PC-9 (cell line): ENCODE measurements around the gene GNLY. TPM values are rescaled to one million over a fixed set of nuclear protein-coding genes. Genes with fewer than 3 reads are reported as not detected.

ENCODE experiments used
- BruUV-seq: library from RNA; stranded (reverse); fragments of 400-500 nt; replicated peaks from 2 replicates; lab custom pipeline; 2021; lab: Mats Ljungman, UMichigan
- CTCF ChIA-PET: fragments of 300-600 bp; sonication (Branson Sonifier 250); formaldehyde crosslinking; loops from one replicate; lab custom pipeline; 2022; ENCODE audit warnings: antibody characterized with exemption; lab: Charles Lee
- POLR2A ChIA-PET: fragments of 300-600 bp; sonication (Branson Sonifier 250); formaldehyde crosslinking; loops from one replicate; lab custom pipeline; 2022; ENCODE audit warnings: antibody characterized with exemption; ENCODE audit not compliant: unreplicated experiment; lab: Charles Lee
- DNase-seq, 2 experiments: peaks; one replicate each; pipeline versions ENCODE4 v3.0.0 to v3.0.0-alpha.2; 2015 to 2022; ENCODE audit warnings: mixed read lengths in 1 of 2
- H2AFZ ChIP-seq: fragments of 200-600 bp; sonication (generic); 2 replicates; pipeline ENCODE4 v1.8.1; 2017; ENCODE audit warnings: antibody characterized with exemption
- H3F3A ChIP-seq: fragments of 200-600 bp; sonication (generic); 2 replicates; pipeline ENCODE4 v1.8.1; 2017; ENCODE audit warnings: antibody characterized with exemption, mild to moderate bottlenecking, low read depth; ENCODE audit not compliant: insufficient read depth
- H3K27ac ChIP-seq: fragments of 200-600 bp; sonication (generic); 2 replicates; pipeline ENCODE4 v1.6.1; 2016; ENCODE audit warnings: mixed run types
- H3K27me3 ChIP-seq: fragments of 200-600 bp; sonication (generic); 2 replicates; pipeline ENCODE4 v1.6.1; 2016; ENCODE audit warnings: low read depth, mixed run types; ENCODE audit not compliant: insufficient read depth
- H3K36me3 ChIP-seq: fragments of 200-600 bp; sonication (generic); 2 replicates; pipeline ENCODE4 v1.6.1; 2016; ENCODE audit warnings: low read depth, mixed run types
- H3K4me1 ChIP-seq: fragments of 200-600 bp; sonication (generic); replicated peaks from 2 replicates; pipeline ENCODE4 v1.6.1; 2016; ENCODE audit warnings: mixed run types; ENCODE audit not compliant: insufficient read depth
- H3K4me2 ChIP-seq: fragments of 200-600 bp; sonication (generic); 2 replicates; pipeline ENCODE4 v1.6.1; 2017; ENCODE audit warnings: mixed run types
- H3K4me3 ChIP-seq: fragments of 200-600 bp; sonication (generic); 2 replicates; pipeline ENCODE4 v1.6.1; 2016; ENCODE audit warnings: mixed run types
- H3K79me2 ChIP-seq: fragments of 200-600 bp; sonication (generic); 2 replicates; pipeline ENCODE4 v1.6.1; 2017; ENCODE audit warnings: low read depth, mixed run types
- H3K9me2 ChIP-seq: fragments of 200-600 bp; sonication (generic); 2 replicates; pipeline ENCODE4 v1.8.1; 2017; ENCODE audit warnings: mild to moderate bottlenecking; ENCODE audit not compliant: insufficient read depth
- H3K9me3 ChIP-seq: fragments of 200-600 bp; sonication (generic); 2 replicates; pipeline ENCODE4 v1.8.1; 2016; ENCODE audit warnings: low read depth; ENCODE audit not compliant: insufficient read depth
- H4K20me1 ChIP-seq: fragments of 200-600 bp; sonication (generic); 2 replicates; pipeline ENCODE4 v1.8.1; 2017; ENCODE audit not compliant: insufficient read depth
- EZH2 ChIP-seq: fragments of 200-600 bp; sonication (generic); IDR thresholded peaks from 2 replicates; pipeline ENCODE4 v1.8.0; 2017; ENCODE audit warnings: antibody characterized with exemption, low read depth
- intact Hi-C: fragments of 100-400 bp; cut with micrococcal nuclease; formaldehyde crosslinking; loops from one replicate; pipeline ENCODE4 v1.10.0; 2022; ENCODE audit not compliant: unreplicated experiment
- total RNA-seq: library from RNA; stranded (reverse); gene quantifications from 2 replicates; pipeline ENCODE4 v1.2.3, GENCODE V29; 2021
- TF ChIP-seq, protein P1 (sequence below): fragments of 200-600 bp; sonication (generic); conservative IDR thresholded peaks from 2 replicates; pipeline ENCODE4 v1.6.1; 2017; ENCODE audit warnings: mixed run types, antibody characterized with exemption, mild to moderate bottlenecking, moderate library complexity

GNLY gene
- total RNA-seq, 1 experiment from 2014 or later = not detected

DNA sequence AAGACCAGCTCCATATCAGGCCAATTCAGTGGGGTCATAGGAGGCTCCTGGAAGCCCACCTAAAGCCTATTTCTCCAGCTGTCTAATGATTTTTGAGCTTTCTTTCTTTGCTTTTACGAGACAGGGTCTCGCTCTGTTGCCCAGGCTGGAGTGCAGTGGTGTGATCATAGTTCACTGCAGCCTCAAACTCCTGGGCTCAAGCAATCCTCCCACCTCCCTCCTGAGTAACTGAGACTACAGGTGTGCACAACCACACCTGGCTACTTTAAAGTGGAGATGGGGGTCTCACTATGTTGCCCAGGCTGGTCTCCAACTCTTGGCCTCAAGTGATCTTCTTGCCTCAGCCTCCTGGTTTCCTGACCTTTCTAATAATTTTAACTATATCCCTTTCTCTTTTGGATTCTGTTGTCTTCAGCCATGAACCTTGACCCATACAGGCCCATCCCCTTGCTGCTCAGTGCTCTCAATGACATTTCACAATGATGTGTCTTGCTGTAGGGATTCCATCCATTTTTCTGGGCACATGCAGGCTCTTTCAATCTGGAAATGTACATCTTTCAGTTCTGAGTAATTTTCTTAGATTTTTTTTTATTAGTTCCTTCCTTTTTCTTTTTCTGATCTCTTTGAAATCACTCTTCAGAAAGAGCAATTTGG is 29.7 kb downstream of the GNLY start:
- Histone ChIP-seq H4K20me1 (no peaks in the 10 kb centered on the region), H3K27ac (no peak overlapping the region)
- CTCF ChIA-PET = interaction anchor here (0.7 to 1.2 kb wide), 2 partner anchors 98 to 168 kb away, joined by 3 to 4 read pairs; no protein-coding TSS in a partner anchor

DNA sequence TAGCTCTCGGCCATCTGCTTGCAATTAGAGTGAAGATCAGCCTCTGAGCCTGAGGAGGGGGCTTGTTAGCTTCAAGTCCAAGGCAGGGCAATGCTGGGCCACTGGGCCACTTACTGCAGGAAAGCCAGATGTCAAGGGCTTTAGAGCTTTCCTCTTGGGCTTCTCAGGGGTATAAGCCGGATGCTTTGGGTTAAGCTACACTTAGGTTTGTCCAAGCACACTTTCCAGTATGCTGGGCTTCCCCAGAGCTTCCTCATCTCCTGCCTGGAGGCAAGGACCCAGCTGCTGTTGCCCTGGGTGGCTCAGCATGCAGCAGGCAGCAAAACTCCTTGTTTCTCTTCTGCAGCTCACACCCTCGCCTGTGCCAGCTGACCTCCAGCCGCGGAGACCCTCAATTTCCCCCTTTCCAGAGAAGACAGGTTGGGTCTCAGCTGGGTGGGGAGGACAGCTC is 30.6 kb downstream of the GNLY start:
- intact Hi-C loops = loop anchor here (5.0 kb wide), 2 partner anchors 47 to 87 kb away; no protein-coding TSS in a partner anchor
- Histone ChIP-seq H3K9me3 (no peaks in the 10 kb centered on the region), H3K4me1 (no peaks in the 10 kb centered on the region), H3K27ac (no peak overlapping the region), H3K9me2 (no peaks in the 10 kb centered on the region), H3K27me3 (no peaks in the 10 kb centered on the region), H2AFZ (no peak overlapping the region), H4K20me1 (no peaks in the 10 kb centered on the region), H3F3A (no peaks in the 10 kb centered on the region), H3K36me3 (no peaks in the 10 kb centered on the region), H3K4me2 (no peak overlapping the region), H3K4me3 (no peak overlapping the region), H3K79me2 (no peaks in the 10 kb centered on the region)
- DNase-seq = no peak
- POLR2A ChIA-PET = no interaction called here
- no TSS peak for BruUV-seq
- CTCF ChIA-PET = interaction anchor here (0.5 to 1.2 kb wide), 2 partner anchors 97 to 896 kb away, joined by 3 to 4 read pairs; no protein-coding TSS in a partner anchor
- TF ChIP-seq, protein P1, sequence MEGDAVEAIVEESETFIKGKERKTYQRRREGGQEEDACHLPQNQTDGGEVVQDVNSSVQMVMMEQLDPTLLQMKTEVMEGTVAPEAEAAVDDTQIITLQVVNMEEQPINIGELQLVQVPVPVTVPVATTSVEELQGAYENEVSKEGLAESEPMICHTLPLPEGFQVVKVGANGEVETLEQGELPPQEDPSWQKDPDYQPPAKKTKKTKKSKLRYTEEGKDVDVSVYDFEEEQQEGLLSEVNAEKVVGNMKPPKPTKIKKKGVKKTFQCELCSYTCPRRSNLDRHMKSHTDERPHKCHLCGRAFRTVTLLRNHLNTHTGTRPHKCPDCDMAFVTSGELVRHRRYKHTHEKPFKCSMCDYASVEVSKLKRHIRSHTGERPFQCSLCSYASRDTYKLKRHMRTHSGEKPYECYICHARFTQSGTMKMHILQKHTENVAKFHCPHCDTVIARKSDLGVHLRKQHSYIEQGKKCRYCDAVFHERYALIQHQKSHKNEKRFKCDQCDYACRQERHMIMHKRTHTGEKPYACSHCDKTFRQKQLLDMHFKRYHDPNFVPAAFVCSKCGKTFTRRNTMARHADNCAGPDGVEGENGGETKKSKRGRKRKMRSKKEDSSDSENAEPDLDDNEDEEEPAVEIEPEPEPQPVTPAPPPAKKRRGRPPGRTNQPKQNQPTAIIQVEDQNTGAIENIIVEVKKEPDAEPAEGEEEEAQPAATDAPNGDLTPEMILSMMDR = no peak
- no peak for TF ChIP-seq EZH2

More for the DNA sequence above, 29.7 kb downstream of the GNLY start:
- POLR2A ChIA-PET = no interaction called here
- BruUV-seq = no TSS peak
- H3K79me2 ChIP-seq = no peaks in the 10 kb centered on the region
- no peaks in the 10 kb centered on the region for H3K9me2 ChIP-seq
- no peak overlapping the region for H2AFZ ChIP-seq
- H3F3A ChIP-seq = no peaks in the 10 kb centered on the region
- no peaks in the 10 kb centered on the region for H3K4me1 ChIP-seq
- DNase-seq = no peak
- H3K36me3 ChIP-seq = no peaks in the 10 kb centered on the region
- no peaks in the 10 kb centered on the region for H3K9me3 ChIP-seq
- intact Hi-C loops = no loop called here
- TF ChIP-seq EZH2 = no peak
- TF ChIP-seq, protein P1 = no peak
- no peak overlapping the region for H3K4me2 ChIP-seq
- no peak overlapping the region for H3K4me3 ChIP-seq
- H3K27me3 ChIP-seq = no peaks in the 10 kb centered on the region

DNA sequence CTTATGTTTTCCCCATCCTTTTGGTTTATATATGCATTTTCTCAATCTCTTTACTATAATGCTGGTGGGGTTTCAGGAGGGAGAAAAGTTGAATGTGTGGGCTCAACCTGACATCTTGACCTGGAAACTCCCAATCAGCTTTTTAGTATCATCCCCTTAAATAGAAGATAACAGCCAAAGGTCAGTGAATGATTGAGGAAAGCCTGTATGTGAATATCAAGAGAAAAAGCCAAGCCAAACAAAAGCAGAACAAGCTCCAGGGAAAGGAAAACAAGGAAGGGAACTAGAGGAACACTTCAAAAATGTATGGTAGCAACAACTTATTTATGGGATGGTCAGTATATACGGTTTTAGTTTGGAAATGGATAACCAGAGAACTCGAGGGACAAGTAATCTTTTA is 31.3 kb downstream of the GNLY start:
- intact Hi-C loops = loop anchor here (5.0 kb wide), 2 partner anchors 48 to 88 kb away; no protein-coding TSS in a partner anchor
- Histone ChIP-seq H4K20me1 (no peaks in the 10 kb centered on the region), H2AFZ (no peak overlapping the region), H3K27ac (no peak overlapping the region), H3K36me3 (no peaks in the 10 kb centered on the region), H3K79me2 (no peaks in the 10 kb centered on the region), H3K4me3 (no peak overlapping the region), H3K4me1 (no peaks in the 10 kb centered on the region), H3K9me3 (no peaks in the 10 kb centered on the region), H3F3A (no peaks in the 10 kb centered on the region), H3K9me2 (no peaks in the 10 kb centered on the region), H3K27me3 (no peaks in the 10 kb centered on the region), H3K4me2 (no peak overlapping the region)
- ChIA-PET CTCF (no interaction called here), POLR2A (interaction anchor here (0.7 kb wide), 1 partner anchor 140 kb away, joined by 3 read pairs; no protein-coding TSS in a partner anchor)
- no TSS peak for BruUV-seq
- DNase-seq = no peak
- no peak for TF ChIP-seq EZH2
- TF ChIP-seq, protein P1 = no peak
